MV-4-11 (cell line): ENCODE results near the gene IFNW1.

Experiments
- DNase-seq: peaks from one replicate; lab custom pipeline; 2025; lab: John Stamatoyannopoulos, UW

IFNW1 gene

DNA sequence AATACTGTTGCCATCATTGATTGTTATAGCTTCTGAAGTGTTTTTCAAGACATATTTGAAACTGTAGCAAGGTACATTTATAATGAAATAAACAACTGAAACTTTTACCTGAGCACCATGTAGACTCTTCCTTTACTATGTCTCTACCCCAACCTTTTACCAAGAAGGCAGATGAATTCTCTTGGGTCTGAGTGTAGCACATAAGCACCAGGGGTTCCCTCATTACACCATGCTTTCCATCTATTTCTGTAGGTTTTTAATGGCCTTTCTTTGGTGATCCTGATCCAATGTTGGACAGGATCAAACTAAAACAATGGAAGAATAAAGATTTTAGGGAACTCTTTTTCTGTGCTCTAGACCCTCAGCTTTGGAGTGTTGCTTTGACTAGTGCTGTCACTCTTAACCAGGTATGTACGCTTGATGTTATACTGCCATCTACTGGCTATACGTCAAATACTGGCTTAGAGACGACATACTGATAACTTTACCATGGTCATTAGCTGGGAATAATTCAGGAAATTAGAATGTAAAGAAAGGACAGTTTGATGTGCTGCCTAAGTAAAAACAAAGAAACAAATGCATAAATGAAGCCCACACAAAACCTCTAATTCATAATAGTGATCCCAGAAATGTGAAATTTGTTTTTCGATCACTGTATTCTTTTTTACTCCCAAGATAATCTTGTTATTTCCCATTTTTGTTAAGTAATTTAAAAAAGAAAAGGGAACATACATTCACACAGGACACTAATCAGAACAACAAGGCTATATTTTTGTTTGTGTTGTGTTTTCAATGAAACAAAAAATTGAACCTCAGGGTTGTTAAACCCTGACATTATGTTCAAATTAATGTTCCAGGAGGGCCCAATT is 30.7 kb downstream of the IFNW1 start:
- peak; percentile 65 for DNase-seq

- peak; percentile 94 for DNase-seq
These were observed 36.8 kb downstream of the IFNW1 start for GRCh38 chr9:21104787-21105186.

DNA sequence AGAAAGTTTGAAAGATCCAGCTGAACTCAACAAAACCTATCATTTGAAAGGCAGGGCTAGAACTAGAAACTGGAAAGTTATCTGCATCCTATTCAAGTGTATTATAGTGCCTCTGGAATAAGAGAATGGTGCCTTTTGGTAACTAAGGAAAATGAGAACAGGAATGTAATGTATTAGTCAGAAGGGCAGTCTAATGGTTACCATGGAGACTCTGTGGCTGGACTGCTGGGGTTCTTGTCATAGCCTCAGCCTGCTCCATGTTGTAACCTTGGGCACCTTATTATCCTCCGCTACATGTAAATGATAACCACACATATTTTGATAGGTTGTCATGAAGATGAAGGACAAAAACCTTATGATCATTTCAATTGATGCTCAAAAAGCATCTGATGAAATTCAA is 39.3 kb downstream of the IFNW1 start:
- no peak for DNase-seq

GRCh38 chr9:21097817-21098216 is 43.8 kb downstream of the IFNW1 start:
- DNase-seq: peak; percentile 73

- peak; percentile 13 for DNase-seq
These were observed 44.8 kb downstream of the IFNW1 start for GRCh38 chr9:21096901-21097255.

GRCh38 chr9:21096172-21096900 is 45.3 kb downstream of the IFNW1 start:
- peak; percentile 82 for DNase-seq

- DNase-seq: no peak
These were observed 46.1 kb downstream of the IFNW1 start for GRCh38 chr9:21095561-21095960.
